K562 (cell line): ENCODE data around the gene HPCAL1.

ENCODE experiments used
- CC2D1A ChIP-seq: fragments of 450-650 bp; IDR thresholded peaks from 2 replicates; pipeline ENCODE4 v1.6.1; 2017; ENCODE audit warnings: mild to moderate bottlenecking
- HDGF ChIP-seq: fragments of 450-650 bp; IDR thresholded peaks from 2 replicates; pipeline ENCODE4 v1.6.1; 2016
- HNRNPK ChIP-seq: fragments of 200-400 bp; formaldehyde crosslinking; IDR thresholded peaks from one replicate; pipeline ENCODE4 v1.6.1; 2018; ENCODE audit warnings: mild to moderate bottlenecking, low read depth, low read length; ENCODE audit not compliant: poor library complexity, severe bottlenecking
- KLF16 ChIP-seq: IDR thresholded peaks from 2 replicates; pipeline ENCODE4 v1.6.1; 2016; ENCODE audit warnings: antibody characterized with exemption
- MED1 ChIP-seq: sonication (generic); formaldehyde crosslinking; IDR thresholded peaks from 2 replicates; pipeline ENCODE4 v1.8.1; 2023; ENCODE audit warnings: missing genetic modification reagents, borderline replicate concordance
- POLR2G ChIP-seq: fragments of 200-400 bp; formaldehyde crosslinking; IDR thresholded peaks from 2 replicates; pipeline ENCODE4 v1.6.1; 2017; ENCODE audit warnings: low read depth, mild to moderate bottlenecking, antibody characterized with exemption, low read length, moderate library complexity
- RFX5 ChIP-seq: IDR thresholded peaks from 2 replicates; pipeline ENCODE4 v1.6.1; 2011; ENCODE audit warnings: low read depth, mild to moderate bottlenecking, improper control_type of control experiment, low read length
- TFAM ChIP-seq: fragments of 250-450 bp; sonication (Bioruptor Pico); conservative IDR thresholded peaks from 2 replicates; pipeline ENCODE4 v1.5.0; 2021; ENCODE audit warnings: mild to moderate bottlenecking, moderate library complexity
- ZMIZ1 ChIP-seq, 2 experiments: fragments of 150-350 bp in 1 of 2; IDR thresholded peaks; 2 replicates each; pipeline ENCODE4 v1.6.1; 2012 to 2016; ENCODE audit warnings: low read depth in 2 of 2, low read length in 2 of 2, mild to moderate bottlenecking in 1 of 2, moderate library complexity in 1 of 2

GRCh38 chr2:10412380-10412779 is 109.7 kb downstream of the HPCAL1 start:
- TF ChIP-seq KLF16 (no peak), HDGF (no peak), CC2D1A (no peak), RFX5 (no peak), POLR2G (no peak), MED1 (CRISPR knock-in tag) (no peak), TFAM (CRISPR knock-in tag) (no peak), ZMIZ1 (IDR thresholded peaks at IDR 0.05; ENCODE audit: low read depth in 2 of 2, low read length in 2 of 2) (no peak), HNRNPK (no peak)
